Astrocyte (in vitro differentiated cells and primary cell): Measurements from ENCODE around the gene PRKCB.
A peak's percentile ranks its signal among the peaks of the same experiment; 100 is the strongest.

ENCODE experiments used
- CTCF ChIP-seq: IDR thresholded peaks from 2 replicates; pipeline ENCODE4 v1.5.1; 2011; ENCODE audit warnings: low read depth, mild to moderate bottlenecking, inconsistent platforms, low read length, moderate library complexity; ENCODE audit not compliant: insufficient read depth
- EZH2 ChIP-seq: IDR thresholded peaks from 2 replicates; pipeline ENCODE4 v1.6.1; 2012; ENCODE audit warnings: mild to moderate bottlenecking, low read length, inconsistent platforms; ENCODE audit not compliant: insufficient read depth

DNA sequence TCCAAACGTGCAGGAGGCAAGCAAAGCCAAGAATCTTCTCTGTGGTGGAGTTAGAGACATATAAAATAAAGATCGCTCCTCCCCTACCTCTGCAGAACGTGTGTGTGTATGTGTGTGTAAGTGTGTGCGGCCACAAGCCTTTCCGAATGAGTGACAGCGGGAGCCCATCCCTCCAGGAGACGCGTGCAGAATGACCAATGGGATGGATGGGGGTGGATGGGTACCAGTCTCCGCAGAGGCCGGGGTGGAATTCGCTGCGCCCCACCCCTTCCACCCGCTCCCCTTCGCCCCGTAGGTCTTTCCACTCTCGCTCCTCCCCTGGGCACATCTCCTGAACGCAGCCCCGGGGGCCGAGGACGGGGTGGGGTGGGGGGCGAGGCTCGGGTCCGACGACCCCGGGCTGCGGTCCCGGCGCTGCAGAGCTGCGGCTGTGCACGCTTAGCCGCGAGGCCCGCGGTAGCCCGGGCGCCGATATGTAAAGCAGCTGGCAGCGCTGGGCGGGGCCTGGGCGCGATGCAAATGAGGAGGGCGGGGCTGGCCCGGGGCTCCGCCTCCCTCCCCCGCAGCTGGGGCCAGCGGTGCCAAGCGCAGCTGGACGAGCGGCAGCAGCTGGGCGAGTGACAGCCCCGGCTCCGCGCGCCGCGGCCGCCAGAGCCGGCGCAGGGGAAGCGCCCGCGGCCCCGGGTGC lies at the start of gene PRKCB:
- TF ChIP-seq EZH2 (peak; percentile 9), CTCF (no peak)
